IMR-90 (cell line): Measurements from ENCODE around the gene DLL1.

Experiments
- CTCF ChIP-seq: conservative IDR thresholded peaks from 2 replicates; pipeline ENCODE4 v1.5.1; 2012; ENCODE audit warnings: mild to moderate bottlenecking, low read depth, low read length, improper control_type of control experiment
- MXI1 ChIP-seq: IDR thresholded peaks from 2 replicates; pipeline ENCODE4 v1.6.1; 2012; ENCODE audit warnings: low read depth, mild to moderate bottlenecking, low read length, moderate library complexity, borderline replicate concordance
- RFX5 ChIP-seq: IDR thresholded peaks from 2 replicates; pipeline ENCODE4 v1.8.0; 2012; ENCODE audit warnings: low read depth, mild to moderate bottlenecking, low read length, moderate library complexity
- USF2 ChIP-seq: fragments of 150-350 bp; IDR thresholded peaks from 2 replicates; pipeline ENCODE4 v1.6.1; 2017; ENCODE audit warnings: mild to moderate bottlenecking, antibody characterized with exemption, low read length, low read depth

GRCh38 chr6:170245475-170245992, 45.3 kb downstream of the DLL1 start:
- TF ChIP-seq RFX5 (no peak), USF2 (no peak), CTCF (no peak), MXI1 (no peak)
